ENCODE data around the gene ABCC12.
"Not testable (repeated sequence)": the region's sequence is repeated elsewhere in the genome, so short reads cannot be mapped to it uniquely, and the experiment has no call there.

ABCC12 gene

DNA sequence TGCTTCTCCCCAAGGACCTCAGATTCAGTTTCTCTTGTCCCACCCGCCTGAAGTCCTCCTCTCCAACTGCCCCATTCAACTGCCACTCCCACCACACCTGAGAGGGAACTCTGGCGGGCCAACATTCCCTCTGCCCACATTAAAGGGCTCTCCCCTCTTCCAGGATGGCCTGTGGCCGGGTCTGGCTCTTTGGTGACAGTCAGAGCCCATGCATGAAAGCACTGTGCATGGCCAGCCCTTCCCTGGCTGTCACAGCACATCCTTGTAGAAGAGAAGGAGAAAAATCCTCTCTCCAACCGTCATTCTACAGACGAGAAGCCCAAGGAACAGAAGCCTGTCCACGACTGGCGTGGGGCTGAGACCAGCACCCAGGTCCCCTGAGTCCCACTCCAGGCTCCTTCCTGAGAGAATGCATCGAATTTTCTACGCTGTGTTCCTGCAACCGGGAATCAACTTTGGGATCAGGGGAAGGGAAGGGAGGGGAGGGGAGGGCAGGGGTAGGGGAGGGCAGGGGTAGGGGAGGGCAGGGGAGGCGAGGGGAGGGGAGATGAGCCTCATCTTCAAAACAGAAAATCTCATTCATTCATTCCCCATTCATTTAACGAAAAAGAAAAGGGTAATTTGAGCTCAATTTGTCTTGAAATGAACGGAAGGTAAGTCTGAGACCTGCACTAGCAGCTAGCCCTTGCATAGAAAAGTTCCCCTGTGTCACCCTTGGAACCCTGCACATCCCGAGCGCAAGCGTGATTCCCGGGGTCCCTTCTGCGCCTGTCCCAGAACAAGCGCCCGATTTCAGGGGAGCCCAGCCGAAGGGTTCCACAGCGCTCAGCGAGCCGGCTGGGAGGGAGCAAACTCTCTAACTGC is at the start of gene ABCC12:
TSS of gene ABCC12 (minus strand) at position 68 of the 864 bp plus-strand sequence. CDS start 9,569 bp downstream, outside the sequence.
- no peak for DNase-seq

DNA sequence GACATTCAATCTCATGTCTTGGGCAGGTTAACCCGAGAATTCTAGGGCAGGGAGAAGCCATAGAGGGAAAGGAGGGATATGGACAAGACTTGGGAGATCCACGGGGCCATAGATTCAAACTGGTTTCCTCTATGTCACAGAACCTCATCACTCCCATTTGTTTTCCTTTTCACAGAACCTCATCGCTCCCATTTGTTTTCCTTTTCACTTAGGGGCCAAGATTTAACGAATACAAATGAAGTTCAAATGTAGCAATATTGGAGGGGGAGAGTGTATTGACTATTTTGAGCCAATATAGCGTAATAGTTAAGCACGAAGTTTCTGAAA is 49.0 kb upstream of the ABCC12 start:
- DNase-seq = no peak

DNA sequence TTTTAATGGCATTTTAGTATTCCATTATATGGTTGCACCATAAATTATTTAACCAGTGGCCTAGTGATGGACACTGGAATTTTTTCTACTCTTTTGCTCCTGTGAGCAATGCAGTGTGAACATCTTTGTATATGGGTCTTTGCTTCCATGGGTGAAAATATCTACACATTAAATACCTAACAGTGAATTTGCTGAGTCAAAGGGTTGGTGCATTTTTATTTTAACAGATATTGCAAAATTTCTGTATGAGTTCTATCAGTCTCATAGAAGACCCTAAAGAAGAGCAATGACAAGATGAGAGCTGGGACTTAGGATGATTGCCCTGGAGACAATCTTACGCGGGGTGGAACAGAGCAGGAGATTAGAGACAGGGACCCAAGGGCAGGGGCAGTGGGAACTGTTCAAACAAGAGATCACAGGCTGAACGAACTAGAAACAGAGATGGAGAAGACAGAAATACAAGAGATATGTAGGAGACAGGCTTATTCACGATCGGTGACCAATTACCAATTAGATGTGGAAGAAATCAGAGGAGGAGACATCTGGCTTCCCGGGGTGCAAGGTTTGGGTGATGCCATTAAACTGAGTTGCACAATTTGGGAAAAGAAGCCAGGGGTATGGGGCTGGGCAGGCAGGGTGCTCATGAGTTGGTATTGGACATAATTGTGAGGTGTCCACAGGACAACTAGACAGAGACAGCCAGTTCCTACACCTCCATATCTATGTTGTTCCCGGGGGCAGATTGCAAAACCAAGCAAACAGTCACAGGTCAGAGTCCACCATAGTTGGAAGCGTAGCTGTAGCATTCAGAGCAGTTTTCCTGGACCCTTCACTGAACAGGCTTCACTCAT is 48.4 kb upstream of the ABCC12 start:
- DNase-seq = no peak

DNA sequence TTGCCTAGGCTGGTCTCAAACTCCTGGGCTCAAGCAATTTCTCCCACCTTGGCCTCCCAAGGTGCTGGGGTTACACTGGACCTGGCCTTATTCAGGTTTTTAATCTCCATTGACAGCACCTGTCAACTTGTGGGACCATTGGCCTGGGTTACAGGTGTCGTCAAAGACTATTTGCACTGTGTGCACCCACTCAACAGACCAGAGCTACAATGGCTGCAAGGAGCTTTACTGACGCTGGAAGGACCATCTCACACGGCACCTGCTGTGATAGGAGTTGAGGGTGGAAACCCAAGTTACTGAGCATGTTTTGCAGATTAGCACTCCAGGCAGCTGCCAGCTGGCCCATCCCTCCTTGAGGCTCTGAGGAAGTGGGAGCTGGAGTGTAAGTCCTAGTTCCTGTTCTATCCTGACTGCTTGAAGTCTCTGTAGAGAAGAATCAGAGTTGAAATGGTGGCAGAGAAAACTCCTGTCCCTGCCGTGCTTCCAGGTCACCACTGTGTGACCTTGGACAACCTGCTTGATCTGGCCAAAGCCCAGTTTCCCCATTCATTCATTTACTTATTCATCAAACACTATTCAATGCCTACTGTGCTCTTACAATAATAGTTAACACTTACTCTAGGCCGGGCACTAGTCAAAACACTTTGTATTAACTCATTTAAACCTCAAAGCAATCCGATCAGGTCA is 45.9 kb upstream of the ABCC12 start:
- no peak for DNase-seq

DNA sequence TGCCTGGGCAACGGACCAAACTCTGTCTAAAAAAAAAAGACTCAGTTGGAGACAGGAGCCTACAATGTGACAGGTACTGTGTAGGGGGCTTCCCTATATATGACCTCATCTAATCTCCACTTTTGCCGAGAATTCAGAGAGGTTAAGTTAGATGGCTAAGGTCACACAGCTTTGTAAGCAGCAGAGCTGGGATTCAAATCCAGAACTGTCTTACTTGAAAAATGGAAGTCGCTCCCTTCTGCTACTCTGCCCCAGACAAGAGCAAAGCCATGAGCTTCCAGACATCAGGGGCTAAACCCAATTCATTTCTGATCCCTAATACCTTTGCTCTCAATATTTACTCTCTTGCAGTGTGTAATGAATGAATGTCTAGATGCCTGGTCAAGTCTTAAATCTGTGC is 41.5 kb upstream of the ABCC12 start:
- no peak for DNase-seq

DNA sequence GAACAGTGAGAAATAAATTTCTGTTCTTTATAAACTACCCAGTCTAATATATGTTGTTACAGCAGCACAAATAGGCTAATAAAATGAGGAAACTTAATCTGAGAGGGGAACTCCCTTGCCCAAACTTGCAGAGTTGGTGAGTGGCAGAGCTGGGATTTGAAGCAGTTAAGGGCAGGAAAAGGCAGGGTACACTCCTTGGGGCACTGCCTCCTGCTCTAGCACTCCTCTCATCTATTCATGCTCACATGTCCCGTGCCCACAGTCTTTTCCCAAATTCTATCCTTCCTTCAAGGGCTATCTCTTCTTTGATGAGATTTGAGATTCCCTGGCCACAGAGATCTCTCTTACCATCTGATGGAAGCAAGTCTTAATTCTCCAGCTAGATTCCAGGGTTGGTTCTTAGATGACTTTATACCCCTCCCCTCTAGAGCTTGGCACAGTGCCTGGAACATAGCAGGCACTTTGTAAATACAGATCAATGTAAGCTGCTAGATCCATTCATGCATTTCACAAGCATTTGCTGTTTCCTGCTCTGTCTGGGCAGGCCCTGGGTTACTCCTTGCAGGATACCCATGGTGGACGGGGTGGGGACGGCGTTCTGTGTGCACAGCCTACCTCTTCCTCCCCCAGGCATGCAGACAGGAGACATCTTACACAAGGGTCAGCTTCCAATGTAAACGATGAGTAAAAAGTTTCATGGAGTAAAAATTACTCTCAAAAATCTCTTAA is 39.2 kb upstream of the ABCC12 start:
- peak; percentile 32 for DNase-seq

DNA sequence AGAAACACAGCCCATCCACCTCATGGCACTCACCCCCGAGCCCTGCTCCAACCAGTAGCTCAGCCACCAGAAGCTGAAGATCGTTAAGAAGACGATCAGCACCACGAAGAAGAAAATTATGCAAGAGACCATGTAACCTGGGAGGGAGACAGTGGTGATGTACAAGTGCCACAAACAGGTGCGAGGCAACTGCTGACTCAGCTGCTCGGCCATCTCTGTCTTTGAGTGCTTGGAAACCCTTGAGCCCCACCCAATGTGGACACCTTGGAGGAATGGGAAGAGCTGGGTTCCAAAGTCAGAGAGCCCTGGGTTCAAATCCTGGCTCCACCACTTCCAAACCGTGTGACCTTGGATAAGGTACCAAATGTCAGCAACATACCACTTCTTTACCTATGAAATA is 38.1 kb upstream of the ABCC12 start:
- DNase-seq = no peak

DNA sequence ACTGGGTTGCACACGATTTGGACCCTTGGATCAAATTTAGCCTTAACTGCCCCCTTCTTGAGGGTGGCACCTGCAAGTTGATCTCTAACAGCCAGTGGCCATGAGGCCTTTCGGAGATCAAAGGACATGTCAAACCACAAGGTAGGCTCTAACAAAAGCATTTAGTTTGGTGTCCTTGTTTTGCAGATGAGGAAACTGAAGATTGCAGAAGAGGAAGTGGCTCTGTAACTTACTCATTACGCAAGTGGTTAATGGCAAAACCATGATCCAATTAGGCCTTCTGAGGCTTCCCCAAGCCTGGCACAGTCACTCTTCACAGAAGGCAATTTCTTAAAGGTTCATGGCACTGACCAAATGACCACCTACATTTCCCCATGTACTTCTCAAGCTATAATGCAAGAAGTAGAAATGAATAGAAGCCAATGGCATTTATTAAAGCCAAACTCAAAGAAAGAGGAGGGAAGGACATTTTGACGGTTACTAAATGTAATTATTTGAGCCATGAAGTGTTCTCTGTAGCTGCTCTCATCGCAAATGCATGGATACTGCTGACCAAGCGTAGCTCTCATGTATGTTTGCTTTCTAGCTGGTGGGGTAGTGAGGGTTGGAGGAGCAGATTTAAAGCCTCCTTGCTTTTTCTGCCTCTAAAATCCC is 32.8 kb upstream of the ABCC12 start:
- DNase-seq = no peak

DNA sequence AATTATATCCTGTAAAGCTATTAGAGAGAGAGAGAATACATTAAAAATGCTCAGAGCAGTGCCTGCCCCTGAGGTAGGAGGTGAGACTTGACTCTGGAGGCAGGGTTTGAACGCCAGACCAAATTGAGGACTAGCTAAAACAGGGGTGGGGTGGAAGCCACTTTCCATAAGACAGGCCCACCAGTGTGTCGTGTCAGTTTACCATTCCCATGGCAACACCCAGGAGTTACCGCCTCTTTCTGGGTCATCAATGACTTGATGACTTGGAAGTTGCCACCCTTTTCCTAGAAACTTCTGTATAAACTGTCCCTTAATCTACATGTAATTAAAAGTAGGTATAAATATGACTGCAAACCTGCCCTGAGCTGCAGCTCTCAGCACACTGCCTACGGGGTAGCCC is 32.0 kb upstream of the ABCC12 start:
- no peak for DNase-seq

DNA sequence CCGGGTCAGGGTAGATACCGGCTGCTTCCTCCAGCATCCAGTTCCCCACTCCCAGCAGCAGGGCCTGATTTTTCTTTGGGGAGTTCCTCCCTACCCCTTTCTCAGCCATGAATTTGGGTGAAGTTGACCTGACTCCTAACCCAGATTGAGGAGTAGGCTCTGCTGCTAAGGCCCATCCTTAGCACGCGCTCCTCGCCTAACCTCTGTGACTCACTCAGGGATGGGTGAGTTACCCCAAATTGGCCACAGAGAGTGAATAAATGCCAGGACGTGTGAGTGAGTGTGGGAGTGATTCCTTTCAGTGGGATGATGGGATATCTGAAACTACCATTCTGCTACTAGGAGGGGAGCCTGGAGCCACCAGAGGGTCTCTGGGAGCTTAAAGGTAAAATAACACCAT is 28.9 kb upstream of the ABCC12 start:
- no peak for DNase-seq

DNA sequence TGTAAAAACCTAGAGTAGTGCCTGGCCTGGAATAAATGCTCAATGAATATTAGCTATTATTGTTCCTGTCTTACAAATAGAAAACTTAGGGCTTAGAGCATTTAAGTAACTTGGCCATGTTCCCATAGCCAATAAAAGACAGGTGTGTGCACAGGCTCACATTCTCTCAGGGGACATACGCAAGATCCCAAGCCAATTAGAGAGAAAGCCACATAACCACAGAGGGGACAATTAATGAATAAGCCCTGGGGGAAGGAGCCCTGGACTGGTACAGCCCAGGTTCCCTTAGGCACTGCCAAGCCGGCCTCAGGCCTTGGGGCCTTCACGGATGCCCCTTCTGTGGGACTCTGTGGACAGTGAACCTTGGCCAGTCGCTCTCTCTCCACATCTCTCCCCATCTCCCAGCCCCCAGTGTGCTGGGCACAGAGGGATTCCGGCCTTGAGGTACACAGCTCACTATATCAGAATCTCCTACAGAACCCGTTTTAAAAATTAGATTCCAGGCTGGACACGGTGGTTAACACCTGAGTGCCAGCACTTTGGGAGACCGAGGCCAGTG is 27.3 kb upstream of the ABCC12 start:
- no peak for DNase-seq

DNA sequence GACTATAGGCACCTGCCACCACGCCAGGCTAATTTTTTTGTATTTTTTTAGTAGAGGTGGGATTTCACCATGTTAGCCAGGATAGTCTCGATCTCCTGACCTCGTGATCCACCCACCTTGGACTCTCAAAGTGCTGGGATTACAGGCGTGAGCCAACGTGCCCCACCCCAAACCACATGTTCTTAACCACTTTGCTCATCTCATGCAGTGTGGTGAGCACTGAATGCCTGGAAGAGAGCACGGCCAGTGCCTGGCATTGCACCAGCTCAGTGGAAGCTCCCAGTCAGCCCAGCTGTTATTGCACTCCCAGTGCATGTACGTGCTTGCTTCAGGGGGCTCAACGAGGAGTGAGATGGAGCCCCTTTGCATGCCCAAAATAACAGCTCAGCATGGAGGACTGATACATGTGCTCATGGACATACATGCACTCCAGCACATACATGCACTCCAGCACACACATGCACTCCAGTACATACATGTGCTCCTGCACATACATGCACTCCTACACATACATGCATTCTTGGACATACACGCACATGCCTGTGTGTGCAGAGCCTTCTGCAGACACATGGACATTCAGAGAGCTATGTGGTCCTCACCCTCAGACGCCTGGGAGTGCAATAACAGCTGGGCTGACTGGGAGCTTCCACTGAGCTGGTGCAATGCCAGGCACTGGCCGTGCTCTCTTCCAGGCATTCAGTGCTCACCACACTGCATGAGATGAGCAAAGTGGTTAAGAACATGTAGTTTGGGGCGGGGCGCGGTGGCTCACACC is 26.1 kb upstream of the ABCC12 start:
- DNase-seq = not testable (repeated sequence)

DNA sequence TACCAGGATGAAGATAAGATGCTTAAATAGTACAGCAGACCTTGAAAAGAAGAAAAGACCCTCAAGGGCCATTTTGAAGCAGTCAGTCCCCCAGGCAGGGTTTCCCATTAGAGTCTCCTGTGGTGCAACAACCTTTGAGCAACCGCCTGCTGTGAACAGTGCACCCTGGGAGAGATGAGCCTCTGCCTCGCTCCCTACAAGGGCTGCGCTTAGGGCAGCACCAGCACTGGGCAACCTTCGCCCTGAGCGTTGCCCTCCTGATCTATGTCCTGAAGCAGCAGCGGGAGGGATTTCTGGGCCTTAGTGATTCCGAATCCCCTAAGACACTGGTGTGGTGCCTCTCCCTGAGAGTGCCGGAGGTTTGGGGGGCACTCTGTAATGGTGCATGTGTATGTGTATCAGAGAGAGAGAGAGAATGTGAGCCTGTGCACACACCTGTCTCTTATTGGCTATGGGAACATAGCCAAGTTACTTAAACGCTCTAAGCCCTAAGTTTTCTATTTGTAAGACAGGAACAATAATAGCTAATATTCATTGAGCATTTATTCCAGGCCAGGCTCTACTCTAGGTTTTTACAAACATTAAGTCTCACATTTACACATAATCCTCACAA is 25.2 kb upstream of the ABCC12 start:
- no peak for DNase-seq

DNA sequence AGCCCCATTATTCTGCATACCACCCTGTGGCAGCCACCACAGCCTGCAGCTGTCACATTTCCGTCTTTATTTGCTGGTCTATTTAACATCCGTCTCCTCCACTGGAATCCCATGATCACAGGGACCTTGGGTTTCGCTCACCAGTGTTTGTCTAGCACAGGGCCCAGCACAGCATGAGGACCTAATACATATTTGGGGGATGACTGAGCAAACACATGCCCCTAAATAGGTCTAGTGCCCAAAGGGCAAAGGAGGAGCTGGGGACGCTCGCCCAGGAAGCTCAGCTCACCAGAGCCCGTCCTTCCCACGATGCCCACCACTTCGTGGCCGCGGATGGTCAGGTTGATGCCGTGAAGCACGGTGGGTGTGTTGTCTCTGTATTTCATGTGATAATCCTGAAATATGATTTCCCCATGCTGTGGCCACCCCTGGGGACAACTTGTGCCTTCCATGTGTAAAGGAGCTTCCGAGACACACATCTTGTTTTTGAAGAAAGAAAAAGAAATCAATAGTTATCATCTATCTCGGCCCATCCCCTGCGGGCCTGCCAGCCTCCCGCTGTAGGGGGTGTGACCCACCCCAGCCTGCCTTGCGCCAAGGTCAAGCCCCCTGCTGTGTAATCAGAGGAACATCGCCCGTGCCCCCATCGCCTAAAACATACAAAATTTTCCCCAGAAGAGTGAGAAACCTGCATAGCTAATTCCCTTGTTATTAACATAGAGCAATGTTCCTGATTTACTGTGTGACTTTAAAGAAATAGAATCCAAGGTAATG is 21.0 kb upstream of the ABCC12 start:
- DNase-seq = no peak

DNA sequence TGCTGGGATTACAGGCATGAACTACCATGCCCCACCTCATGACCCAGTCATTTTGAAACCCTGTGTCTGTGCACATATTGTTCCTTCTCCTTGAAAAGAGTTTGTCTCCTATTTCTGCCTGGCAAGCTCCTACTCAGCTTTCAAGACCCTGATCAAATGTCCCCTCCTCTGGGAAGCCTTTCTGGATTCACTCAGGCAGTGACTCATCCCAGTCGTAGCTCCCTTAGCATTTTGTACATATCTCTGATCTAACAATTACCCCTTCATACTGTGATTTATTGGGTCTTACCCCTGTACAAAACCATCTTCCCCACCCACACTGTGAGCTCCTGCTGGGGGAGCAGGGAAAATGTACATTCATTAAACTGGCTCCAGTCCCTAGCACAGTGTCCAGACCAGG is 18.1 kb upstream of the ABCC12 start:
- DNase-seq = no peak

DNA sequence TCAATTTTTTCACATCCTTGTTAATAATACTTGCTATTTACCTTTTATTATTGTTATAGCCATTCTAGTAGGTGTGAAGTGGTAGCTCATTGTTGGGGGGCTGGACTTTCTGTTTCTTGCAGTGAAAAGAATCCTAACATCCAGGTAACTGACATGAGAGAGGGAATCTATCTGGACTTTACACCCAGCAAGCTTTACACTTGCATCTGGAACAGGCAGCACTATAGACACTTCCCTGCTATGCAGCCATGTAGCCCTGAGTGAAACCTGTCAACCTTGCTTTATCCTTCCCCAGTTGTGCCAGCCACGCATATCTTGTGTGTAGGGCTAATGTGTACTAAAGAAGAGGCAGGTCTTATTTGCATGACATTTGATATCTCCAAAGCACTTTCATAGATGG is 16.9 kb upstream of the ABCC12 start:
- no peak for DNase-seq

DNA sequence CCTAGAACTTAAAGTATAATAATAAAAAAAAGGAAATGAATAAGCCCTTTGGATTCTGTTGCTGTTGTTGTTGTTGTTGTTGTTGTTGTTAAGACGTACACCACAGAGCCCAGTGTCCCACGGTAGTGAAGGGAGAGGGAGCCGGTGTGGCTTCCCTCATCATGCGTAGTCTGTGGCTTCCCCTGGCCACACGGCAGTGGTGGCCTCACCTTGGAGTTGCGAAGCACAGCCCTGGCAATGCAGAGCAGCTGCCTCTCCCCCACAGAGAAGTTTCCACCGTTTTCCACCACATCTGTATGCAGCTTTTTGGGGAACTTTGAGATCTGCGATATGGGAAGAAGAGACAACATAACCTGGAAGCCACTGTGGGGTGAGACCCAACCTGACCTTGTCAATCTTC is 14.1 kb upstream of the ABCC12 start:
- DNase-seq = no peak

DNA sequence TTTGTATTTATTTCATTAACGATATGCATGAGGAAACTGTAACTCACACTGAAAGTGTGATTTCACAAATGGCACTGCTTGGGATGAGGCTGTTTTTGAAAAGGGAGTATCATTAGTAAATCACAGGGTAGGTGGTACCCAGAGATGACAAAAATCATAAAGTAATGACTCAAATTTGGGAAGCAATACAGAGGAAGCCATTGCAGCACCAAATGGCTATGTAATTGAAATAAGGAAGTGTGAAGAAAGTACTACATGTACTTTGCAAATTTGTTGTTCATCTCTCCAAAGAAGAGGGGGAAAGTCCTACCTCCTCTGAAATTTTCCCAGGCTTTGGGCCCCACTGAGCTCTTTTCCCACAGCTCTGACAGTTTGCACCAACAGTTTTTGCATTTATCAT is 12.3 kb upstream of the ABCC12 start:
- DNase-seq = no peak

DNA sequence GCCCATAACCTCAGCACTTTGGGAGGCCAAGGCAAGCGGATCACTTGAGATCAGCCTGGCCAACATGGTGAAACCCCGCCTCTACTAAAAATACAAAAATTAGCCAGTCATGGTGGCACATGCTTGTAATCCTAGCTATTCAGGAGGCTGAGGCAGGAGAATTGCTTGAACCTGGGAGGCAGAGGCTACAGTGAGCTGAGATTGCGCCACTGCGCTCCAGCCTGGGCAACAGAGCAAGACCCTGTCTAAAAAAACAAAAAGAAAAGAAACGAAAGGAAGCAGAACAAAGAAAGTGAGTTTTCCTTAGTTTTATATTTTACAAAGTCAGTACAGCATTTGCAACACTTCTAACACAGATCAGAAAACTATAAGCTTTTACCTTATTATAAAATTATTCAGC is 10.8 kb upstream of the ABCC12 start:
- not testable (repeated sequence) for DNase-seq

Measured in EL (cell line).